Measurements from ENCODE around the gene KLRG1. TPM values are rescaled to one million over a fixed set of nuclear protein-coding genes. Genes with fewer than 3 reads are reported as not detected.

Gene KLRG1
- total RNA-seq, 2 donors from 2014 or later, result 3.0 to 5.9 TPM

DNA sequence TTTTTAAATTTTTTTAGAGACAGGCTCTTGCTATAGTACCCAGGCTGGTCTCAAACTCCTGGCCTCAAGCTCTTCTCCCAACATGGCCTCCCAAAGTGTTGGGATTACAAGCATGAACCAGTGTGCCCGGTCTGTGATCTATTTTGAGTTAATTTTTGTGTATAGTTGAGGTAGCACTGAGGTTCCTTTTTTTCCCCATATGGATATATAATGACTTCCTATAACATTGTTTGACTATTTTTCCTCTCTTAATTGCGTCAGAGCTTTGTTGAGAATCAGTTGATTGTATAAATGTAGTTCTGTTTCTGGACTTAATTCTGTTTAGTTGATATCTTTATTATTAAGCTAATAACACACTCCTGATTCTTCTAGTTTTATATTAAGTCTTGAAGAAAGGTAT is 31.3 kb upstream of the KLRG1 start:
- Histone ChIP-seq H3K36me3 (no peaks in the 10 kb centered on the region), H3K4me3 (no peak overlapping the region), H3K4me1 (ENCODE audit: control insufficient read depth in 1 of 2, low read depth in 2 of 2) (no peaks in the 10 kb centered on the region), H3K27ac (no peak overlapping the region), H3K27me3 (replicated peaks; ENCODE audit: insufficient read depth) (no peaks in the 10 kb centered on the region), H3K9me3 (no peaks in the 10 kb centered on the region)
- DNase-seq (ENCODE audit: low spot score) (no peak), ATAC-seq (ENCODE audit: insufficient number of reproducible peaks, low FRiP score, low read depth) (no peak)
- TF ChIP-seq, protein P1, sequence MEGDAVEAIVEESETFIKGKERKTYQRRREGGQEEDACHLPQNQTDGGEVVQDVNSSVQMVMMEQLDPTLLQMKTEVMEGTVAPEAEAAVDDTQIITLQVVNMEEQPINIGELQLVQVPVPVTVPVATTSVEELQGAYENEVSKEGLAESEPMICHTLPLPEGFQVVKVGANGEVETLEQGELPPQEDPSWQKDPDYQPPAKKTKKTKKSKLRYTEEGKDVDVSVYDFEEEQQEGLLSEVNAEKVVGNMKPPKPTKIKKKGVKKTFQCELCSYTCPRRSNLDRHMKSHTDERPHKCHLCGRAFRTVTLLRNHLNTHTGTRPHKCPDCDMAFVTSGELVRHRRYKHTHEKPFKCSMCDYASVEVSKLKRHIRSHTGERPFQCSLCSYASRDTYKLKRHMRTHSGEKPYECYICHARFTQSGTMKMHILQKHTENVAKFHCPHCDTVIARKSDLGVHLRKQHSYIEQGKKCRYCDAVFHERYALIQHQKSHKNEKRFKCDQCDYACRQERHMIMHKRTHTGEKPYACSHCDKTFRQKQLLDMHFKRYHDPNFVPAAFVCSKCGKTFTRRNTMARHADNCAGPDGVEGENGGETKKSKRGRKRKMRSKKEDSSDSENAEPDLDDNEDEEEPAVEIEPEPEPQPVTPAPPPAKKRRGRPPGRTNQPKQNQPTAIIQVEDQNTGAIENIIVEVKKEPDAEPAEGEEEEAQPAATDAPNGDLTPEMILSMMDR (IDR thresholded peaks at IDR 0.05), result no peak

DNA sequence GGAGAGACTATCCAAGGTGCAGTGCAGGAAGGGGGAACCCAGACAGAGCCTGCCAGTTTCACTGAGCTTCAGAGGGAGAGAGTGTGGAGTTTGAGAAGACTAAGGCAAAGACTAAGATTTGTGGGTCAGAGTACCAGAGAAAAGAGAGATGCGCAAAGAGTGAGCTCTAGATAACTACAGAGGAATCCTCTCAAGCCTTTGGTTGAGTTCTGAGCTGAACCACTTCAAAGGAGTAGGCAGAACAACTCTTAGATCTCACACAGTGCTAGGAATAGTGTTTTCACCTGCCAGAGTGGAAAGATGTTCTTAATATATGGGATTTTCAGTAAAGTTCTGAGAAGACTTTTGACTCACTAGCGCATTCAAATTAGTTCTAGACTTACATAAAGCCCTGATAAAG is 29.2 kb upstream of the KLRG1 start:
- no peak for ATAC-seq (ENCODE audit: insufficient number of reproducible peaks, low FRiP score, low read depth)
- no peak overlapping the region for H3K27ac ChIP-seq

DNA sequence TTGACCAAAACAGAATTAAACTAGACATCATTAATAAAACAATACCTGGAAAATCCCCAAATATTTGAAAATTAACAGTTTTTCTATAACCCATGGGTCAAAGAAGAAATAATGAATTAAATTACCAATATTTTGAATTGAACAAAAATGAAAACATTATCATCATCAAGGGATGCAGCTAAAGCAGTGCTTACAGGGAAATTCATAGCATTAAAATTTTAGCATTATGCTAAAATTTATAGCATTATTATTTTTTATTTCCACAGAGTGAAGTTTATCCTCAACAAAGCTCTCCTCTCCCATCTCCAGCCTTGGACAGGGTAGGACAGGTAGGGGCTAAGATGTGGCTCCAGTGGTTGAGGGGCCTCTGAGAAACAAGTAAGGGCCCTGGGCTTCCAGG is 20.6 kb upstream of the KLRG1 start:
- TF ChIP-seq, protein P1 (IDR thresholded peaks at IDR 0.05), result no peak
- Histone ChIP-seq H3K27ac (no peak overlapping the region), H3K36me3 (no peaks in the 10 kb centered on the region), H3K27me3 (replicated peaks; ENCODE audit: insufficient read depth) (no peaks in the 10 kb centered on the region), H3K4me3 (no peak overlapping the region), H3K9me3 (peaks cover 20% of the 10 kb centered on the region), H3K4me1 (ENCODE audit: control insufficient read depth in 1 of 2, low read depth in 2 of 2) (no peaks in the 10 kb centered on the region)
- ATAC-seq (ENCODE audit: insufficient number of reproducible peaks, low FRiP score, low read depth) (no peak), DNase-seq (ENCODE audit: low spot score) (no peak)

More for the DNA sequence above, 29.2 kb upstream of the KLRG1 start:
- H3K4me1 ChIP-seq (ENCODE audit: control insufficient read depth in 1 of 2, low read depth in 2 of 2), result no peaks in the 10 kb centered on the region
- H3K36me3 ChIP-seq, result no peaks in the 10 kb centered on the region
- TF ChIP-seq, protein P1 (IDR thresholded peaks at IDR 0.05), result no peak
- no peak for DNase-seq (ENCODE audit: low spot score)
- no peaks in the 10 kb centered on the region for H3K27me3 ChIP-seq (replicated peaks; ENCODE audit: insufficient read depth)
- no peaks in the 10 kb centered on the region for H3K9me3 ChIP-seq
- H3K4me3 ChIP-seq, result no peak overlapping the region

GRCh38 chr12:8969861-8970411 is 19.4 kb upstream of the KLRG1 start:
- ATAC-seq (ENCODE audit: insufficient number of reproducible peaks, low FRiP score, low read depth) (no peak), DNase-seq (ENCODE audit: low spot score) (no peak)
- no peaks in the 10 kb centered on the region for H3K36me3 ChIP-seq
- H3K27me3 ChIP-seq (replicated peaks; ENCODE audit: insufficient read depth), result no peaks in the 10 kb centered on the region
- TF ChIP-seq, protein P1 (IDR thresholded peaks at IDR 0.05), result no peak
- H3K9me3 ChIP-seq, result peaks cover 20% of the 10 kb centered on the region
- no peak overlapping the region for H3K4me3 ChIP-seq
- H3K4me1 ChIP-seq (ENCODE audit: control insufficient read depth in 1 of 2, low read depth in 2 of 2), result no peaks in the 10 kb centered on the region
- H3K27ac ChIP-seq, result no peak overlapping the region

DNA sequence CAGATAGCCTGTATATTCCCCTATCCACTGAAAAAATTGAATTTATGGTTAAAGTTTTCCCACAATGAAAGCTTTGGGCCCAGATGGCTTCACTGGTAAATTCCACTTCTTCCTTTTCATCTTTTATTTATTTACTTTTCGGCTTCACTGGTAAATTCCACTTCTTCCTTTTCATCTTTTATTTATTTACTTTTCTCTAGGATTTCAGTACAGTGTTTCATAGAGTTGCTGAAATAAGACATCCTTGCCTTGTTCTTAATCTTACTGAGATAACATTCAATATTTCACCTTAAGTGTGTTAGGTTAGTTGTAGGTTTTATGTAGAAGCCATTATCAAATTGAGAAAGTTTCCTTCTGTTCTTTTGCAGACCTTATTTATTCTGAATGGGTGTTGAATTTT is 18.9 kb upstream of the KLRG1 start:
- no peaks in the 10 kb centered on the region for H3K36me3 ChIP-seq
- TF ChIP-seq, protein P1 (IDR thresholded peaks at IDR 0.05), result no peak
- H3K4me3 ChIP-seq, result no peak overlapping the region
- peaks cover 20% of the 10 kb centered on the region for H3K9me3 ChIP-seq
- H3K27ac ChIP-seq, result no peak overlapping the region
- H3K27me3 ChIP-seq (replicated peaks; ENCODE audit: insufficient read depth), result no peaks in the 10 kb centered on the region
- DNase-seq (ENCODE audit: low spot score) (no peak), ATAC-seq (ENCODE audit: insufficient number of reproducible peaks, low FRiP score, low read depth) (no peak)
- no peaks in the 10 kb centered on the region for H3K4me1 ChIP-seq (ENCODE audit: control insufficient read depth in 1 of 2, low read depth in 2 of 2)
